ENCODE results near the gene THEMIS. TPM values are rescaled to one million over a fixed set of nuclear protein-coding genes. Genes with fewer than 3 reads are reported as not detected.

THEMIS gene
- total and polyA plus RNA-seq, 2 experiments from 2014 or later: not detected

DNA sequence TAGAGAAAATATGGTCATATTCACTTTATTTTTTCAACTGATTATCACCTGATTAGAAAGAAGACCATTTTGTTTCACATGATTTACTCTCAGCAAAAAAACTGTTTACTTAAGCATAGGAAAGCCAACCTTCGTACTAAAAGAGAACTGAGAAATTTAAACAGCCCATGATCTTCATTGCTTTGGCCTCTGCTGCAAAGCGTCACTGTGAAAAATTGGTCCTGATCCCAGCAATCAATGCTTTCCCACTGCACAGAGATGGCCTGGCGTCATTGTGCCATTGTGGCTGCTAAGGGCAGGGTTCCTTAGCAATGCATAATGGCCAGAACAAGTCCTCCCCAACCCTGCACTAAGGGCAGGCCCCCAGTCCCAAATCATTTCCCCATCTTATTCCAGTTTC, 19.9 kb upstream of the THEMIS start:
- no peak overlapping the region for H3K27ac Mint-ChIP-seq
- H3K9me2 ChIP-seq (ENCODE audit: insufficient read depth): peaks cover 18% of the 10 kb centered on the region
- peaks cover 5% of the 10 kb centered on the region for H3K36me3 Mint-ChIP-seq (ENCODE audit: low read depth)
- H3K4me2 ChIP-seq: no peak overlapping the region
- no peak overlapping the region for H3K4me3 Mint-ChIP-seq
- H3K4me1 ChIP-seq (ENCODE audit: insufficient read depth): no peaks in the 10 kb centered on the region; the same call in 1 of the 2 replicates
- H3K9me3 Mint-ChIP-seq: peaks cover 7% of the 10 kb centered on the region
- H2AFZ ChIP-seq: no peak overlapping the region
- H3K79me2 ChIP-seq (replicated peaks; ENCODE audit: insufficient read depth): no peaks in the 10 kb centered on the region
- H3K36me3 ChIP-seq (ENCODE audit: insufficient read depth): peaks cover 6% of the 10 kb centered on the region; the same call in 1 of the 2 replicates
- no peak for TF ChIP-seq EZH2phosphoT487 (IDR thresholded peaks at IDR 0.05; ENCODE audit: unreplicated experiment)
- TF ChIP-seq JUNB (IDR thresholded peaks at IDR 0.05; ENCODE audit: unreplicated experiment): no peak
- no peak for TF ChIP-seq STAT1 (IDR thresholded peaks at IDR 0.05; ENCODE audit: unreplicated experiment)
- TF ChIP-seq ZNF331 (CRISPR knock-in tag; IDR thresholded peaks at IDR 0.05; ENCODE audit: low read depth): no peak
- no peak for TF ChIP-seq ZNF114 (CRISPR knock-in tag; IDR thresholded peaks at IDR 0.05)
- no peak for TF ChIP-seq NANOG (IDR thresholded peaks at IDR 0.05; ENCODE audit: borderline replicate concordance)
- no peak overlapping the region for H3K4me3 ChIP-seq
- H3K4me1 Mint-ChIP-seq: peaks cover 3% of the 10 kb centered on the region; the same call in 2 of the 3 replicates
- H3K27me3 Mint-ChIP-seq (ENCODE audit: insufficient read depth, low read depth, poor library complexity): no peaks in the 10 kb centered on the region
- H4K20me1 ChIP-seq (replicated peaks; ENCODE audit: insufficient read depth): no peaks in the 10 kb centered on the region
- no peaks in the 10 kb centered on the region for H3F3A ChIP-seq (replicated peaks; ENCODE audit: low read depth)
- no peaks in the 10 kb centered on the region for H3K27me3 ChIP-seq (ENCODE audit: insufficient read depth)
- DNase-seq (ENCODE audit: low spot score): no peak
- no peak overlapping the region for H3K27ac ChIP-seq (ENCODE audit: low read depth)
- ATAC-seq: no peak

DNA sequence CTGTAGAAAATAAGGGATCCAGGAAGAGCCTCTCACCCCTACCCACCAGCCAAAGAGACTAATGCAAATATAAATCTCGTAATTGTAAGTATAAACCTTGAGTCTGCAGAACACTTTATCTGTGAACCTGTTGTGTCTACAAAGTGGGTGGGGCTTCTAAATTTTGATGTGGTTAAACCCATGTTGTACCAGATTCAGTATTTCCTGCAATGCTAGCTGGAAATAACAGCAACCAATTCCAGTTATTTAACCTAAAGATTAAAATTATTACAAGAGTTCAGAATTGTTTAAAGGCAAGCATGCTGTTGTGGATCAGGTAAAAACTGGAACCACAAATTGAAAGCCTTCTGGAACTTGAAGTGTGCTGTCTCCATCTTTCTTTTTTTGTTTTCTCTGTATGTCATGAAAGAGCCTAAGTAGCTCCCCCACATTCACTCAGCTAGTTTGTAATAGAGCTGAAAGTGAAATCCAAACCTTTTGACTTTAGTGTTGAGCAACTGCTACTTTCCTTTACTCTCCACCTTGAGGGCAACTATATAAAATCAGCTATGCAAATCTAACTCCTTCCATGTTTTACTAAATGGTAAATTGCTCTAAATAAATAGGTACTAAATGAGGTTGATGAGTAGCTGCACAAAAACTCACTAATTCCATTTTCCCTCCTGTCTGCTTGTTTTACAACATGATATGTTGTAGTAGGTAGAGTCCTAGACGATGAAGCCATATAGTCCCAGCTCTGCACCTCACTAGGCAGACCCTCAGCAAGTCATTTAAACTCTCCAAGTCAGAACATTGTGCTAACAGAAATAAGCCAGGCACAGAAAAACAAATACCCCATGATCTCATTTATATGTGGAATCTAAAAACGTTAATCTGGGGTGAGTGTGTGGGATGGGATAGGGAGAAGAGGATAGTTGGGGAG, 17.9 kb upstream of the THEMIS start:
- Histone ChIP-seq H3K4me2 (no peak overlapping the region), H3K27me3 (ENCODE audit: insufficient read depth) (no peaks in the 10 kb centered on the region), H3K9me2 (ENCODE audit: insufficient read depth) (peaks cover 8% of the 10 kb centered on the region; the same call in 1 of the 2 replicates), H3K4me1 (ENCODE audit: insufficient read depth) (no peaks in the 10 kb centered on the region; the same call in 1 of the 2 replicates), H2AFZ (peak overlapping the region; percentile 35; the same call in 1 of the 2 replicates), H3K36me3 (ENCODE audit: insufficient read depth) (no peaks in the 10 kb centered on the region), H3K79me2 (replicated peaks; ENCODE audit: insufficient read depth) (no peaks in the 10 kb centered on the region), H3K27ac (ENCODE audit: low read depth) (no peak overlapping the region), H3F3A (replicated peaks; ENCODE audit: low read depth) (no peaks in the 10 kb centered on the region), H3K4me3 (no peak overlapping the region), H4K20me1 (replicated peaks; ENCODE audit: insufficient read depth) (no peaks in the 10 kb centered on the region)
- Mint-ChIP-seq H3K4me3 (no peak overlapping the region), H3K9me3 (no peaks in the 10 kb centered on the region), H3K36me3 (ENCODE audit: low read depth) (no peaks in the 10 kb centered on the region), H3K27me3 (ENCODE audit: insufficient read depth, low read depth, poor library complexity) (no peaks in the 10 kb centered on the region), H3K27ac (no peak overlapping the region), H3K4me1 (no peaks in the 10 kb centered on the region; the same call in 2 of the 3 replicates)
- DNase-seq (ENCODE audit: low spot score): no peak
- no peak for ATAC-seq
- TF ChIP-seq CREB1 (CRISPR knock-in tag; IDR thresholded peaks at IDR 0.05; ENCODE audit: low read depth): no peak
- TF ChIP-seq REST (IDR thresholded peaks at IDR 0.05; ENCODE audit: unreplicated experiment): no peak
- no peak for TF ChIP-seq ZNF331 (CRISPR knock-in tag; IDR thresholded peaks at IDR 0.05; ENCODE audit: low read depth)
- TF ChIP-seq ZNF114 (CRISPR knock-in tag; IDR thresholded peaks at IDR 0.05): no peak
- no peak for TF ChIP-seq EZH2phosphoT487 (IDR thresholded peaks at IDR 0.05; ENCODE audit: unreplicated experiment)
- TF ChIP-seq JUNB (IDR thresholded peaks at IDR 0.05; ENCODE audit: unreplicated experiment): no peak
- no peak for TF ChIP-seq STAT1 (IDR thresholded peaks at IDR 0.05; ENCODE audit: unreplicated experiment)
- no peak for TF ChIP-seq EZH2 (IDR thresholded peaks at IDR 0.05; ENCODE audit: low read depth, unreplicated experiment)
- TF ChIP-seq, protein P1, sequence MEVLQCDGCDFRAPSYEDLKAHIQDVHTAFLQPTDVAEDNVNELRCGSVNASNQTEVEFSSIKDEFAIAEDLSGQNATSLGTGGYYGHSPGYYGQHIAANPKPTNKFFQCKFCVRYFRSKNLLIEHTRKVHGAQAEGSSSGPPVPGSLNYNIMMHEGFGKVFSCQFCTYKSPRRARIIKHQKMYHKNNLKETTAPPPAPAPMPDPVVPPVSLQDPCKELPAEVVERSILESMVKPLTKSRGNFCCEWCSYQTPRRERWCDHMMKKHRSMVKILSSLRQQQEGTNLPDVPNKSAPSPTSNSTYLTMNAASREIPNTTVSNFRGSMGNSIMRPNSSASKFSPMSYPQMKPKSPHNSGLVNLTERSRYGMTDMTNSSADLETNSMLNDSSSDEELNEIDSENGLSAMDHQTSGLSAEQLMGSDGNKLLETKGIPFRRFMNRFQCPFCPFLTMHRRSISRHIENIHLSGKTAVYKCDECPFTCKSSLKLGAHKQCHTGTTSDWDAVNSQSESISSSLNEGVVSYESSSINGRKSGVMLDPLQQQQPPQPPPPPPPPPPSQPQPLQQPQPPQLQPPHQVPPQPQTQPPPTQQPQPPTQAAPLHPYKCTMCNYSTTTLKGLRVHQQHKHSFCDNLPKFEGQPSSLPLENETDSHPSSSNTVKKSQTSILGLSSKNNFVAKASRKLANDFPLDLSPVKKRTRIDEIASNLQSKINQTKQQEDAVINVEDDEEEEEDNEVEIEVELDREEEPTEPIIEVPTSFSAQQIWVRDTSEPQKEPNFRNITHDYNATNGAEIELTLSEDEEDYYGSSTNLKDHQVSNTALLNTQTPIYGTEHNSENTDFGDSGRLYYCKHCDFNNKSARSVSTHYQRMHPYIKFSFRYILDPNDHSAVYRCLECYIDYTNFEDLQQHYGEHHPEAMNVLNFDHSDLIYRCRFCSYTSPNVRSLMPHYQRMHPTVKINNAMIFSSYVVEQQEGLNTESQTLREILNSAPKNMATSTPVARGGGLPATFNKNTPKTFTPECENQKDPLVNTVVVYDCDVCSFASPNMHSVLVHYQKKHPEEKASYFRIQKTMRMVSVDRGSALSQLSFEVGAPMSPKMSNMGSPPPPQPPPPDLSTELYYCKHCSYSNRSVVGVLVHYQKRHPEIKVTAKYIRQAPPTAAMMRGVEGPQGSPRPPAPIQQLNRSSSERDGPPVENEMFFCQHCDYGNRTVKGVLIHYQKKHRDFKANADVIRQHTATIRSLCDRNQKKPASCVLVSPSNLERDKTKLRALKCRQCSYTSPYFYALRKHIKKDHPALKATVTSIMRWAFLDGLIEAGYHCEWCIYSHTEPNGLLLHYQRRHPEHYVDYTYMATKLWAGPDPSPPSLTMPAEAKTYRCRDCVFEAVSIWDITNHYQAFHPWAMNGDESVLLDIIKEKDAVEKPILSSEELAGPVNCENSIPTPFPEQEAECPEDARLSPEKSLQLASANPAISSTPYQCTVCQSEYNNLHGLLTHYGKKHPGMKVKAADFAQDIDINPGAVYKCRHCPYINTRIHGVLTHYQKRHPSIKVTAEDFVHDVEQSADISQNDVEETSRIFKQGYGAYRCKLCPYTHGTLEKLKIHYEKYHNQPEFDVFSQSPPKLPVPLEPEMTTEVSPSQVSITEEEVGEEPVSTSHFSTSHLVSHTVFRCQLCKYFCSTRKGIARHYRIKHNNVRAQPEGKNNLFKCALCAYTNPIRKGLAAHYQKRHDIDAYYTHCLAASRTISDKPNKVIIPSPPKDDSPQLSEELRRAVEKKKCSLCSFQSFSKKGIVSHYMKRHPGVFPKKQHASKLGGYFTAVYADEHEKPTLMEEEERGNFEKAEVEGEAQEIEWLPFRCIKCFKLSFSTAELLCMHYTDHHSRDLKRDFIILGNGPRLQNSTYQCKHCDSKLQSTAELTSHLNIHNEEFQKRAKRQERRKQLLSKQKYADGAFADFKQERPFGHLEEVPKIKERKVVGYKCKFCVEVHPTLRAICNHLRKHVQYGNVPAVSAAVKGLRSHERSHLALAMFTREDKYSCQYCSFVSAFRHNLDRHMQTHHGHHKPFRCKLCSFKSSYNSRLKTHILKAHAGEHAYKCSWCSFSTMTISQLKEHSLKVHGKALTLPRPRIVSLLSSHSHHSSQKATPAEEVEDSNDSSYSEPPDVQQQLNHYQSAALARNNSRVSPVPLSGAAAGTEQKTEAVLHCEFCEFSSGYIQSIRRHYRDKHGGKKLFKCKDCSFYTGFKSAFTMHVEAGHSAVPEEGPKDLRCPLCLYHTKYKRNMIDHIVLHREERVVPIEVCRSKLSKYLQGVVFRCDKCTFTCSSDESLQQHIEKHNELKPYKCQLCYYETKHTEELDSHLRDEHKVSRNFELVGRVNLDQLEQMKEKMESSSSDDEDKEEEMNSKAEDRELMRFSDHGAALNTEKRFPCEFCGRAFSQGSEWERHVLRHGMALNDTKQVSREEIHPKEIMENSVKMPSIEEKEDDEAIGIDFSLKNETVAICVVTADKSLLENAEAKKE (CRISPR knock-in tag; IDR thresholded peaks at IDR 0.05): no peak
